Suppressor macrophage treated with lipopolysaccharide for 4 hours (primary cell): ENCODE data around the gene WWOX.
A peak's percentile ranks its signal among the peaks of the same experiment; 100 is the strongest.
"Not testable (repeated sequence)": the region's sequence is repeated elsewhere in the genome, so short reads cannot be mapped to it uniquely, and the experiment has no call there.

Experiments used
- DNase-seq: peaks from one replicate; pipeline ENCODE4 v3.0.0-alpha.2; 2020

WWOX gene

GRCh38 chr16:79212114-79212791, 1112.8 kb downstream of the WWOX start:
- no peak for DNase-seq

- peak; percentile 37 for DNase-seq
These were observed 1113.8 kb downstream of the WWOX start for GRCh38 chr16:79213214-79213613.

- no peak for DNase-seq
These were observed 1115.8 kb downstream of the WWOX start for GRCh38 chr16:79215289-79215688.

GRCh38 chr16:79217375-79218011, 1118.0 kb downstream of the WWOX start:
- peak; percentile 13 for DNase-seq

GRCh38 chr16:79218351-79218750, 1118.9 kb downstream of the WWOX start:
- DNase-seq = no peak

GRCh38 chr16:79225994-79226393, 1126.5 kb downstream of the WWOX start:
- not testable (repeated sequence) for DNase-seq

GRCh38 chr16:79229361-79229760, 1129.9 kb downstream of the WWOX start:
- no peak for DNase-seq

- not testable (repeated sequence) for DNase-seq
These were observed 1146.2 kb downstream of the WWOX start for GRCh38 chr16:79245700-79246099.

GRCh38 chr16:79247386-79247785, 1147.9 kb downstream of the WWOX start:
- no peak for DNase-seq

GRCh38 chr16:79248351-79248750, 1148.9 kb downstream of the WWOX start:
- no peak for DNase-seq

GRCh38 chr16:79250502-79251098, 1151.1 kb downstream of the WWOX start:
- DNase-seq = no peak

- no peak for DNase-seq
These were observed 1153.7 kb downstream of the WWOX start for GRCh38 chr16:79253100-79253631.

GRCh38 chr16:79257953-79258490, 1158.6 kb downstream of the WWOX start:
- DNase-seq = no peak

GRCh38 chr16:79260890-79261289, 1161.4 kb downstream of the WWOX start:
- DNase-seq = not testable (repeated sequence)

GRCh38 chr16:79261481-79261940, 1162.1 kb downstream of the WWOX start:
- peak; percentile 54 for DNase-seq

- no peak for DNase-seq
These were observed 1162.6 kb downstream of the WWOX start for GRCh38 chr16:79261944-79262552.
